Body of pancreas (tissue), 4 donors: ENCODE results near the gene PLCG2.

Source experiments
- POLR2A ChIP-seq, 3 donors: fragments of 450-650 bp; IDR thresholded peaks; one replicate each; pipeline ENCODE4 v1.6.1; 2016; ENCODE audit warnings: antibody characterized with exemption in 3 of 3, mild to moderate bottlenecking in 2 of 3
- TF ChIP-seq, protein P1 (sequence below), 7 experiments: fragments of 450-650 bp in 4 of 7; fragments of 200-600 bp in 3 of 7; sonication (generic) in 3 of 7; IDR thresholded peaks; one replicate each; pipeline ENCODE4 v1.5.1; 2016 to 2019; ENCODE audit warnings: antibody characterized with exemption in 7 of 7

- no peak for TF ChIP-seq POLR2A (IDR thresholded peaks at IDR 0.05)
- TF ChIP-seq, protein P1, sequence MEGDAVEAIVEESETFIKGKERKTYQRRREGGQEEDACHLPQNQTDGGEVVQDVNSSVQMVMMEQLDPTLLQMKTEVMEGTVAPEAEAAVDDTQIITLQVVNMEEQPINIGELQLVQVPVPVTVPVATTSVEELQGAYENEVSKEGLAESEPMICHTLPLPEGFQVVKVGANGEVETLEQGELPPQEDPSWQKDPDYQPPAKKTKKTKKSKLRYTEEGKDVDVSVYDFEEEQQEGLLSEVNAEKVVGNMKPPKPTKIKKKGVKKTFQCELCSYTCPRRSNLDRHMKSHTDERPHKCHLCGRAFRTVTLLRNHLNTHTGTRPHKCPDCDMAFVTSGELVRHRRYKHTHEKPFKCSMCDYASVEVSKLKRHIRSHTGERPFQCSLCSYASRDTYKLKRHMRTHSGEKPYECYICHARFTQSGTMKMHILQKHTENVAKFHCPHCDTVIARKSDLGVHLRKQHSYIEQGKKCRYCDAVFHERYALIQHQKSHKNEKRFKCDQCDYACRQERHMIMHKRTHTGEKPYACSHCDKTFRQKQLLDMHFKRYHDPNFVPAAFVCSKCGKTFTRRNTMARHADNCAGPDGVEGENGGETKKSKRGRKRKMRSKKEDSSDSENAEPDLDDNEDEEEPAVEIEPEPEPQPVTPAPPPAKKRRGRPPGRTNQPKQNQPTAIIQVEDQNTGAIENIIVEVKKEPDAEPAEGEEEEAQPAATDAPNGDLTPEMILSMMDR (IDR thresholded peaks at IDR 0.05) = no peak
Observed at GRCh38 chr16:81868057-81868748, 89.1 kb downstream of the PLCG2 start.
